ENCODE data around the gene CABLES2. TPM values are rescaled to one million over a fixed set of nuclear protein-coding genes. Genes with fewer than 3 reads are reported as not detected.

The CABLES2 gene
- total and polyA plus RNA-seq, 3 donors from 2014 or later, result 51.0 to 83.0 (median 58.6) TPM

DNA sequence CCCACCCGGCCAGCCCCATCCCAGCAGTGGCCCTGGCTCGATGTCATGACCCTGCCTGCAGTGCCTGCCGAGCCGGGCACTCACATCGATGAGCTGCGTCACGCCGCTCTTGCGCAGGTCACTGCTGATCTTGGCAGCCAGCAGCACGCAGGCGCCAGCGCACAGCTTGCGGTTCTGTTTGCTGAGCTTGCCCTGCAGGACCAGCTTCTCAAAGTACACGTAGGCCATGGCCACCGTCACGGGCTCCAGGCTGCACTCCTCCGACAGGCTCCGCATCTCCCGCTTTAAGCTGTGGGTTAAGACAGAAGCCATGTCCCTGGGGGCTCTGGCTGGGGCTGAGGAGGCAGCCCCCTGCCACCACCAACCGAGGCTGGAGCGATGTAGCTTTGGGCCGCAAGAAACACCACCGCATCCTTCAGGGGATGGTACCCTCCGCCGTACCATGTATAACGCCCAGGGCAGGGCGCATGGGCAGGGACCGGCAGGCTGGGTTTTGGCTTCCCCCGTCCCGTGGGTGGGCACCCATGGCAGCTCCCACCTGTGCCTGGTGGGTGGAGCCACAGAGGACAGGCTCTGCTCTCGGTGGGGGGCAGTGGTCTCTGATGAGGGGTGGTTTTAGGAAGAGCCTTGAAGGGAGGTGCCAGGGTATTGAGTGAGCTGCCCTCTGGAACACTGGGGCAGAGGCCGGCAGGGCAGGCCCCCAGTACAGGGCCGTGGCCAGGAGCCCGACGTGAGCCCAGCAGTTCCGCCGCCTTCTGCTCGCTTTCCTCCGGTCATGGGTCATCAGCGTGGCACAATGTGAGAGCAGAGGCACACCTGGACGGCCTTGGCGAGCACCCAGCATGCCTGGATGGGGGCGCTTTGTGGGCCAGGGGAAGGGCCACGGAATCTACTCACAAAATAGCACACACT, 15.7 kb downstream of the CABLES2 start:
- TF ChIP-seq, protein P1, sequence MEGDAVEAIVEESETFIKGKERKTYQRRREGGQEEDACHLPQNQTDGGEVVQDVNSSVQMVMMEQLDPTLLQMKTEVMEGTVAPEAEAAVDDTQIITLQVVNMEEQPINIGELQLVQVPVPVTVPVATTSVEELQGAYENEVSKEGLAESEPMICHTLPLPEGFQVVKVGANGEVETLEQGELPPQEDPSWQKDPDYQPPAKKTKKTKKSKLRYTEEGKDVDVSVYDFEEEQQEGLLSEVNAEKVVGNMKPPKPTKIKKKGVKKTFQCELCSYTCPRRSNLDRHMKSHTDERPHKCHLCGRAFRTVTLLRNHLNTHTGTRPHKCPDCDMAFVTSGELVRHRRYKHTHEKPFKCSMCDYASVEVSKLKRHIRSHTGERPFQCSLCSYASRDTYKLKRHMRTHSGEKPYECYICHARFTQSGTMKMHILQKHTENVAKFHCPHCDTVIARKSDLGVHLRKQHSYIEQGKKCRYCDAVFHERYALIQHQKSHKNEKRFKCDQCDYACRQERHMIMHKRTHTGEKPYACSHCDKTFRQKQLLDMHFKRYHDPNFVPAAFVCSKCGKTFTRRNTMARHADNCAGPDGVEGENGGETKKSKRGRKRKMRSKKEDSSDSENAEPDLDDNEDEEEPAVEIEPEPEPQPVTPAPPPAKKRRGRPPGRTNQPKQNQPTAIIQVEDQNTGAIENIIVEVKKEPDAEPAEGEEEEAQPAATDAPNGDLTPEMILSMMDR (IDR thresholded peaks at IDR 0.05), result no peak
- TF ChIP-seq POLR2A (IDR thresholded peaks at IDR 0.05), result no peak
- intact Hi-C loops (cut with DNase I; ENCODE audit: low total_unique reads), result no loop called here
- Histone ChIP-seq H3K36me3 (ENCODE audit: low read depth, missing control alignments) (no peaks in the 10 kb centered on the region), H3K4me3 (no peak overlapping the region), H3K9me3 (no peaks in the 10 kb centered on the region), H3K27me3 (no peaks in the 10 kb centered on the region), H3K27ac (peak overlapping the region; percentile 42 to 60), H3K4me1 (peaks cover 19% of the 10 kb centered on the region)
- 79 to 82% methylated on average over 7 to 43 of the region's 44 CpGs for WGBS, 2 donors
- peak; percentile 65 for DNase-seq

- no peaks in the 10 kb centered on the region for H3K27me3 ChIP-seq
- 56 to 63% methylated on average over 27 to 29 of the region's 29 CpGs for WGBS, 2 donors
- no peaks in the 10 kb centered on the region for H3K9me3 ChIP-seq
- peaks cover 23% of the 10 kb centered on the region for H3K4me1 ChIP-seq
- no peak for DNase-seq
- H3K4me3 ChIP-seq, result no peak overlapping the region
- H3K27ac ChIP-seq, result peak overlapping the region in 1 of 2 donors; percentile 42
- TF ChIP-seq, protein P1 (IDR thresholded peaks at IDR 0.05), result no peak
- TF ChIP-seq POLR2A (IDR thresholded peaks at IDR 0.05), result no peak
- H3K36me3 ChIP-seq (ENCODE audit: low read depth, missing control alignments), result no peaks in the 10 kb centered on the region
- intact Hi-C loops (cut with DNase I; ENCODE audit: low total_unique reads), result no loop called here
These were observed 16.5 kb downstream of the CABLES2 start for GRCh38 chr20:62390317-62391164.

GRCh38 chr20:62389601-62390087, 17.4 kb downstream of the CABLES2 start:
- Histone ChIP-seq H3K27ac (no peak overlapping the region), H3K4me3 (no peak overlapping the region), H3K4me1 (peaks cover 30% of the 10 kb centered on the region), H3K27me3 (no peaks in the 10 kb centered on the region), H3K36me3 (ENCODE audit: low read depth, missing control alignments) (no peaks in the 10 kb centered on the region), H3K9me3 (no peaks in the 10 kb centered on the region)
- intact Hi-C loops (cut with DNase I; ENCODE audit: low total_unique reads), result no loop called here
- TF ChIP-seq, protein P1 (IDR thresholded peaks at IDR 0.05), result no peak
- TF ChIP-seq POLR2A (IDR thresholded peaks at IDR 0.05), result no peak
- DNase-seq, result no peak
- whole genome bisulfite sequencing, 2 donors, result 67 to 91% methylated on average over 5 of the region's 5 CpGs

DNA sequence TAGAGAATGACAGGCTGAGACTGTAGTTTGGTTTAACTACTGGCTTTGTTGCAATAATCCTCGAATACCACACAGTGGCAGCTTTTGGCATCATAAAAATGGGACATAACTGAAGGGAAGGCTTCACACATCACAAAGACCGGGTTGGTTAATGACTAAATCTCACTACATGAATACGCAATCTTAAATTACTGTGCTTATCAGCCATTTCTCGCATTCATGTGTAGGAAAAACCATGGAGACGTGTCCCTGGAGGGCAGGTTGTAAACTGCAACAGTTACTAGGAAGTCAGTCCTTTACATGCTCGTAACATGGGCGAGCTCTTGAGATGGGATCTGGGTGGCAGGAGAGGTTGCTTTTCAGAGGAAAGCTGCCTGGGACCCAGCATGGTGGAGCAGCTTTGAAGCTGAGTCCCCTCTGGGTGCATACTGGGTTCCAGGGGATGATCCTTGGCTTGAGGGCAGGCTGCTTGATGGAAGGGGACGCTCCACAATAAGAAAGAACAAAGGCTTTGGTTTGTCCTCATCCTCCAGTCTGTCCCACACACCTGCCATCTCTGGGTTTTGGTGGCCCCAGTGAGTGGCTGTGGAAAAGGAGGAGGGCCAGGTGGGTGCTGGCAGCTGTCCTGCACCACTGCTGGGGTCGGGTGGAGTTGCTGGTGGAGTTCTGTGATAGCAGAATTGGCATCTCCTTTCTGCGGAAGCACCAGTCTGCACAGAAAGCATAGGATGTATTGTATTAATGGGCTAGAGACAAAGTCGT, 18.1 kb downstream of the CABLES2 start:
- Histone ChIP-seq H3K4me3 (no peak overlapping the region), H3K4me1 (peaks cover 30% of the 10 kb centered on the region), H3K36me3 (ENCODE audit: low read depth, missing control alignments) (no peaks in the 10 kb centered on the region), H3K9me3 (no peaks in the 10 kb centered on the region), H3K27me3 (no peaks in the 10 kb centered on the region), H3K27ac (no peak overlapping the region)
- 69 to 78% methylated on average over 11 of the region's 11 CpGs for WGBS, 2 donors
- intact Hi-C loops (cut with DNase I; ENCODE audit: low total_unique reads), result no loop called here
- no peak for DNase-seq
- TF ChIP-seq, protein P1 (IDR thresholded peaks at IDR 0.05), result no peak
- no peak for TF ChIP-seq POLR2A (IDR thresholded peaks at IDR 0.05)

Data from testis (tissue), 3 donors.